Mesothelial cell of epicardium (in vitro differentiated cells): ENCODE results near the gene TBC1D17. TPM values are rescaled to one million over a fixed set of nuclear protein-coding genes. Genes with fewer than 3 reads are reported as not detected.
A peak's percentile ranks its signal among the peaks of the same experiment; 100 is the strongest.

Source experiments
- DNase-seq, 2 experiments: peaks; one replicate each; pipeline ENCODE4 v3.0.0; 2021; ENCODE audit warnings: low spot score in 2 of 2; ENCODE audit not compliant: unreplicated experiment in 2 of 2
- H3K27ac Mint-ChIP-seq: 2 replicates; pipeline ENCODE4 v1.8.0; 2021; ENCODE audit warnings: mixed read lengths
- H3K27me3 Mint-ChIP-seq: 2 replicates; pipeline ENCODE4 v1.8.0; 2021; ENCODE audit warnings: low read depth, mixed read lengths
- H3K36me3 Mint-ChIP-seq: 2 replicates; pipeline ENCODE4 v1.8.0; 2021; ENCODE audit warnings: mixed read lengths
- H3K4me1 Mint-ChIP-seq: 2 replicates; pipeline ENCODE4 v1.8.0; 2021; ENCODE audit warnings: mixed read lengths
- H3K4me3 Mint-ChIP-seq: 2 replicates; pipeline ENCODE4 v1.8.0; 2021; ENCODE audit warnings: mild to moderate bottlenecking, moderate library complexity, mixed read lengths
- H3K9me3 Mint-ChIP-seq: 2 replicates; pipeline ENCODE4 v1.8.0; 2021; ENCODE audit warnings: mixed read lengths
- CTCF ChIP-seq: fragments of 200-600 bp; sonication (generic); IDR thresholded peaks from one replicate; pipeline ENCODE4 v1.5.0; 2021; ENCODE audit warnings: antibody characterized with exemption; ENCODE audit not compliant: unreplicated experiment
- total RNA-seq: library from RNA; stranded (reverse); gene quantifications from 3 replicates; pipeline ENCODE4 v1.2.1, GENCODE V29; 2021

TBC1D17 gene
- total RNA-seq, 1 donor from 2014 or later: 49.7 TPM

GRCh38 chr19:49890349-49891311 lies 13.1 kb downstream of the TBC1D17 start:
- peaks cover 34% of the 10 kb centered on the region for H3K27me3 Mint-ChIP-seq
- H3K27ac Mint-ChIP-seq: no peak overlapping the region
- H3K4me3 Mint-ChIP-seq: peak overlapping the region; percentile 59
- peaks cover 8% of the 10 kb centered on the region for H3K36me3 Mint-ChIP-seq
- DNase-seq: no peak
- peaks cover 6% of the 10 kb centered on the region for H3K4me1 Mint-ChIP-seq
- TF ChIP-seq CTCF: no peak
- no peaks in the 10 kb centered on the region for H3K9me3 Mint-ChIP-seq

- Mint-ChIP-seq H3K4me3 (no peak overlapping the region), H3K9me3 (no peaks in the 10 kb centered on the region), H3K36me3 (peaks cover 4% of the 10 kb centered on the region), H3K4me1 (peaks cover 7% of the 10 kb centered on the region), H3K27ac (no peak overlapping the region), H3K27me3 (peaks cover 37% of the 10 kb centered on the region)
- DNase-seq: no peak
- no peak for TF ChIP-seq CTCF
Observed at GRCh38 chr19:49891393-49891792, 13.9 kb downstream of the TBC1D17 start.

GRCh38 chr19:49892716-49893115 lies 15.2 kb downstream of the TBC1D17 start:
- Mint-ChIP-seq H3K4me1 (peaks cover 19% of the 10 kb centered on the region), H3K9me3 (no peaks in the 10 kb centered on the region), H3K27me3 (peaks cover 39% of the 10 kb centered on the region), H3K4me3 (no peak overlapping the region), H3K36me3 (peaks cover 3% of the 10 kb centered on the region), H3K27ac (no peak overlapping the region)
- TF ChIP-seq CTCF: no peak
- DNase-seq: no peak

- no peak for TF ChIP-seq CTCF
- DNase-seq: no peak
- Mint-ChIP-seq H3K9me3 (no peaks in the 10 kb centered on the region), H3K27ac (no peak overlapping the region), H3K4me1 (peaks cover 21% of the 10 kb centered on the region), H3K4me3 (no peak overlapping the region), H3K36me3 (no peaks in the 10 kb centered on the region), H3K27me3 (peaks cover 39% of the 10 kb centered on the region)
Observed at GRCh38 chr19:49894011-49894664, 16.6 kb downstream of the TBC1D17 start.

- no peak for TF ChIP-seq CTCF
- no peak overlapping the region for H3K27ac Mint-ChIP-seq
- H3K9me3 Mint-ChIP-seq: no peaks in the 10 kb centered on the region
- H3K4me1 Mint-ChIP-seq: peaks cover 21% of the 10 kb centered on the region
- H3K27me3 Mint-ChIP-seq: peaks cover 36% of the 10 kb centered on the region
- no peak for DNase-seq
- no peak overlapping the region for H3K4me3 Mint-ChIP-seq
- no peaks in the 10 kb centered on the region for H3K36me3 Mint-ChIP-seq
Observed at GRCh38 chr19:49894879-49895565, 17.5 kb downstream of the TBC1D17 start.
